Epithelial cell of proximal tubule (primary cell): ENCODE measurements around the gene ZKSCAN8. TPM values are rescaled to one million over a fixed set of nuclear protein-coding genes. Genes with fewer than 3 reads are reported as not detected.

ENCODE experiments used
- DNase-seq: peaks from one replicate; pipeline ENCODE4 v3.0.0-alpha.2; 2011; ENCODE audit warnings: low read depth
- H3K4me3 ChIP-seq: 2 replicates; pipeline ENCODE4 v1.5.1; 2011; ENCODE audit warnings: low read depth, mild to moderate bottlenecking, low read length
- total RNA-seq: library from RNA; depleted of rRNA; stranded (reverse); fragments of >200 nt; gene quantifications from 2 replicates; pipeline ENCODE4 v1.2.3, GENCODE V29; 2015
- TF ChIP-seq, protein P1 (sequence below): conservative IDR thresholded peaks from 2 replicates; pipeline ENCODE4 v1.5.1; 2012; ENCODE audit warnings: low read depth, mild to moderate bottlenecking, low read length

ZKSCAN8 gene
- total RNA-seq, 1 donor from 2014 or later, result 8.4 TPM

DNA sequence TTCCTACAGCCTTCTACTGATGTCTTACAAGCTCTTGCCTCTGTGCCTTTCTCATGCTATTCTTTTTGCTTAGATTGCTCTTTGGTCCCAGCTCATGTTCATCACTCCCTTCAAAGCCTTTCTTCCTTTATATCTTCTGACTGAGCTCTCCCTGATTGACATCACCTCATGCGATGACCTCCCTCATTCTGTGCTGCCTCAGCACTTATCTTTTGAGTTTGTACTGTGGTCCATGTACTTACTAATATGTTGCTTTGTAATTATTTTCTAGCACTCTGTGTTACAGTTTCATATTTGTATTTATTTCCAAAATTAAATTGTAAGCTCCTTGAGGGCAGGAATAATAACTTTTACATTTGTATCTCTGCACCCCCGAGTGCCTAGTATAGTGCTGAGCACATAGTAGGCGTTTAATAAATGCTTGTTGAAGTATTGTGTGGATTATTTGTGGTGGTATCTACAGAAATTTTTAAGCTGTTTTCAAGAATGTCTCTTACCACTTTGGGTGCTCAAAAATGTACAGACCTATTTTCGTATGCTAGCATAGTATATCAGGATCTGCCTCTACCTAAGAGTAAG is 17.4 kb downstream of the ZKSCAN8 start:
- TF ChIP-seq, protein P1, sequence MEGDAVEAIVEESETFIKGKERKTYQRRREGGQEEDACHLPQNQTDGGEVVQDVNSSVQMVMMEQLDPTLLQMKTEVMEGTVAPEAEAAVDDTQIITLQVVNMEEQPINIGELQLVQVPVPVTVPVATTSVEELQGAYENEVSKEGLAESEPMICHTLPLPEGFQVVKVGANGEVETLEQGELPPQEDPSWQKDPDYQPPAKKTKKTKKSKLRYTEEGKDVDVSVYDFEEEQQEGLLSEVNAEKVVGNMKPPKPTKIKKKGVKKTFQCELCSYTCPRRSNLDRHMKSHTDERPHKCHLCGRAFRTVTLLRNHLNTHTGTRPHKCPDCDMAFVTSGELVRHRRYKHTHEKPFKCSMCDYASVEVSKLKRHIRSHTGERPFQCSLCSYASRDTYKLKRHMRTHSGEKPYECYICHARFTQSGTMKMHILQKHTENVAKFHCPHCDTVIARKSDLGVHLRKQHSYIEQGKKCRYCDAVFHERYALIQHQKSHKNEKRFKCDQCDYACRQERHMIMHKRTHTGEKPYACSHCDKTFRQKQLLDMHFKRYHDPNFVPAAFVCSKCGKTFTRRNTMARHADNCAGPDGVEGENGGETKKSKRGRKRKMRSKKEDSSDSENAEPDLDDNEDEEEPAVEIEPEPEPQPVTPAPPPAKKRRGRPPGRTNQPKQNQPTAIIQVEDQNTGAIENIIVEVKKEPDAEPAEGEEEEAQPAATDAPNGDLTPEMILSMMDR, result no peak
- DNase-seq, result no peak
- H3K4me3 ChIP-seq, result no peak overlapping the region

DNA sequence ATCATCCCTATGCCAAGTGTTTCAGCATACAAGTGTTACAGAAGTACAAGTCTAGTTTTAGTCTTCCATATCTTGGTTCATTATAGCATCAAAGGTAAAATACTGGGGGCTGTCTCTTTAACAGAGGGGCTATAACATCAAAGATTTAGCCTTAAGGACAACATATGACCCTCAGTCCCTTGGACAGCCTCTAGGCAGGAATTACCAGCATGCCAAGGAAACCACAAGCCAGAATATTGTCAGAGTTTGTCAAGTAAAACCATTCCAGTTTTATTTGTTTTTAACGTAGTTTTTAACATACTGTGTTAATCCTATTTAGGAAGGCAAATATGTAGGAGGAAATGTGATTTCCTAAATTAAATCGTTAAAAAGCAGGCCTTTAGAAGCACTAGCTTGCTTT is 18.6 kb downstream of the ZKSCAN8 start:
- H3K4me3 ChIP-seq, result no peak overlapping the region
- DNase-seq, result no peak
- TF ChIP-seq, protein P1, result no peak

DNA sequence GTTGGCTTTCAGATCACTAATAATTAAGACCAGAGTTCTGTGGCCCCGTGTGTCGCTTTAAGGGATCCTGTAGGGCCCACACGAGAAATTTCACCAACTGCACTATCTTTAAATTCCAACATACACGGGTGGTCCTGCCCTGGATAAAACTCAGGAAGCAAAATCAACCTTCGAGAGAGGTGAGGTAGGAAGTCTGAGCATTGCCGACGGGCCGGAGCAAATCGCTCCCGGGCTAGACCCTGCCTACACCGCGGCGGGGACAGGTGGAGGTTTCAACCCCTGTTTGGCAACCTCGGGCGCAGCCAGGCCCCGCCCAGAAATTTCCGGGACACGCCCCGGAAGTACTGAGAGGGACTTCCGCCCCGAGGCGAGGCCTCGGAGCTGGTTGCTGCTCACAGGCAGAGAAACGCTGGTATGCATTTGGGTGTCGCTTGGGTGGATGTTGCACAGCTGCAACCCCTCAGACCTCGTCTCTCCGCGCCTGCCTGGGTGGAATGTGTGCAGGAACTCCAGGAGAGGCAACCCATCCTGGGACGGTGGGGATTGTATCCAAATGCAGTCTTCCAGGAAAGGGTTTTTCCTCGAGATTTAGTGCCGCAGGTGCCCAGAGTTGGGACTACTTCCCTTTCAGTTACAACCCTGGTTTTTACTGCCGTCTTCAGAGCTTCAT is 19.9 kb downstream of the ZKSCAN8 start:
- TF ChIP-seq, protein P1, result no peak
- DNase-seq, result no peak
- peak overlapping the region; percentile 60 for H3K4me3 ChIP-seq

DNA sequence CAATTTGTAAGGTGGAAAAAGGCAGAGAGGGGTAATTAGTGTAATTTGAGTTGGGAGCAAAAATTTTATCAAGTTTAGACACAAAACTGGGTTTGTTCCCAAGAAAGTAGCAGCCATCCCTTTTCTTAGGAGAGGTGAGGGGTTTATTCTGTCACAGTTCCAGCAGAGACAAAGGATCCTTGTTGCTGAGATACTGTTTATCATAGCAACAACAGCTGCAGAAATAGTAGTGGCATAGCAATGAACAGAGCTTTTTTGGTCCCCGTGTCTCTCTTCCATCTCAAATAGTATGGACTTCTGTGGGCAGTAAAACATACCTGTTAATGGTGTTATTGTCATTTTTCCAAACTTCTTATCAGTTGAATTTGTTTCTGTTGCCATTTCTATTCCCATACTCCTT is 23.9 kb downstream of the ZKSCAN8 start:
- TF ChIP-seq, protein P1, result no peak
- no peak overlapping the region for H3K4me3 ChIP-seq
- DNase-seq, result no peak

DNA sequence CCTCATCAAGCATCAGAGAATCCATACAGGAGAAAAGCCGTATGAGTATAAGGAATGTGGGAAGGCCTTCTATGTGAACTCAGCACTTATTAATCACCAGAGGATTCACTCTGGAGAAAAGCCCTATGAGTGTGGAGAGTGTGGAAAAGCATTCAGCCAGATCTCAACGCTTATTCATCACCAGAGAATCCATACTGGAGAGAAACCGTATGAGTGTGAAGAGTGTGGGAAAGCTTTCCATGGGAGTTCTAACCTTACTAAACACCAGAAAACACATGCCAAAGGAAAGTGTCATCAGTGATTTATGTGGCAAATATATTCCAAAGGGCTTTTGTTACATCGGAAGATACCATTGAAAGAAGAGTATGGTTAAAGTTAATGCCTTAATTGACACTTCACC is 25.4 kb downstream of the ZKSCAN8 start:
- TF ChIP-seq, protein P1, result no peak
- DNase-seq, result peak; percentile 79

DNA sequence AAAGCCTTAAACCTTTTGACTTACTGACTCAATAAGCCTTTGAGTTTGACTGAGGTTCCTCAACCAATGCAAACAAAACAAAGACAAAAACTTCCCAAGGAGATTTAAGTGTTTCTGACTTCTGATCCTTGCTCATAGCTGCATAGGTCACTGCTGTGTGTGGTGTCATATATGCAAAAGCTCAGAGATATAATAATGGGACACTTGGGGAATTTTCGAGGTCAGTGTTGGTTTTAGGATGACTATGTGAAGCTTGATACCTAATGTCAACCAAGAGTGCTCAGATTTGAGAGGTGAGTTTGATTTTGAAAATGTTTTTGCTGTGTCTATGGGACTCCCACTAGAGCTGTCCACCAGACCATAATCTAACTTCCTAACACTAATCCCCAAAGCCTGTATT is 26.2 kb downstream of the ZKSCAN8 start:
- DNase-seq, result no peak
- H3K4me3 ChIP-seq, result no peak overlapping the region
- TF ChIP-seq, protein P1, result no peak

More for the DNA sequence above, 25.4 kb downstream of the ZKSCAN8 start:
- H3K4me3 ChIP-seq, result no peak overlapping the region

DNA sequence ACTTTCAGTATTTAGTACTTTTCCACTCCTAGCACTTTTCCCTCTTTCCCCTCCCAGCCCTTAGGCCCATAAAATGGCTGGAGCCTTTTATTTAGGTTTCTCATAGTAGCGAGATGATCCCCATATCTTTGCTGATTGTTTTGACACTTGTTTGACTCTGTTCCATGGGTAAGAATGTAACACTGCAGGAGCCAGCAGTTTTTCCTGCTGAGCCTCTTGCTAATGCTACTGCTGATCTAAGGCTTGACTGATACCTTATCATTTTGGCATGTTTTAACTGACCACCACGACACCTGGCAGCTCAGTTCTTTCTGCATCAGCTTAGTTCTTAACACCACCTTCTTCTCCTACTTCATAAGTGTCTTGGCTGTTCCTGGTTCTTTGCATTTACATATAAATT is 29.6 kb downstream of the ZKSCAN8 start:
- no peak for DNase-seq
- no peak overlapping the region for H3K4me3 ChIP-seq
- TF ChIP-seq, protein P1, result no peak
